ENCODE results near the gene CD99. TPM values are rescaled to one million over a fixed set of nuclear protein-coding genes. Genes with fewer than 3 reads are reported as not detected.

Gene CD99
- total and polyA plus RNA-seq, 9 of the 15 experiments (the other 6 are each of a cell fraction or from before 2014, with no cell fraction given), result 5.0 to 55.3 (median 34.5) TPM

DNA sequence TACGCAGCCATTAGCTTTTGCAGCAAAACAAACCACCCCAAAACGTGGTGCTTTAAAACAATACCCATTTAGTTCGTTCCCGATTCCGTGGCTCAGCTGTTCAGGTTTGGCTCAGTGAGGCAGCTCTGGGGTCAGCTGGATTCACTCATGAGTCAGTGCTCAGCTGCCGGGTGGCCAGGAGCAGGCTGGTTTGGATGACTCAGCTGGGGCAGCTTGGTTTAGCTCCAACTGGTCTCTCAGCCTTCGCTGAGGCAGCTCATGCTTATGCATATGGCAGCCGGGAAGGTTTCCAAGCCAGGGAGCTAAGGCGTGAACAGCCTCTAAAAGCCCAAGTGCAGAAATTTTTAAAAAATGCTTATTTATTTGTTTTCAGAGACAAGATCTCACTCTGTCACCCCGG lies 13.3 kb upstream of the CD99 start (continued):
- TF ChIP-seq, protein P1, sequence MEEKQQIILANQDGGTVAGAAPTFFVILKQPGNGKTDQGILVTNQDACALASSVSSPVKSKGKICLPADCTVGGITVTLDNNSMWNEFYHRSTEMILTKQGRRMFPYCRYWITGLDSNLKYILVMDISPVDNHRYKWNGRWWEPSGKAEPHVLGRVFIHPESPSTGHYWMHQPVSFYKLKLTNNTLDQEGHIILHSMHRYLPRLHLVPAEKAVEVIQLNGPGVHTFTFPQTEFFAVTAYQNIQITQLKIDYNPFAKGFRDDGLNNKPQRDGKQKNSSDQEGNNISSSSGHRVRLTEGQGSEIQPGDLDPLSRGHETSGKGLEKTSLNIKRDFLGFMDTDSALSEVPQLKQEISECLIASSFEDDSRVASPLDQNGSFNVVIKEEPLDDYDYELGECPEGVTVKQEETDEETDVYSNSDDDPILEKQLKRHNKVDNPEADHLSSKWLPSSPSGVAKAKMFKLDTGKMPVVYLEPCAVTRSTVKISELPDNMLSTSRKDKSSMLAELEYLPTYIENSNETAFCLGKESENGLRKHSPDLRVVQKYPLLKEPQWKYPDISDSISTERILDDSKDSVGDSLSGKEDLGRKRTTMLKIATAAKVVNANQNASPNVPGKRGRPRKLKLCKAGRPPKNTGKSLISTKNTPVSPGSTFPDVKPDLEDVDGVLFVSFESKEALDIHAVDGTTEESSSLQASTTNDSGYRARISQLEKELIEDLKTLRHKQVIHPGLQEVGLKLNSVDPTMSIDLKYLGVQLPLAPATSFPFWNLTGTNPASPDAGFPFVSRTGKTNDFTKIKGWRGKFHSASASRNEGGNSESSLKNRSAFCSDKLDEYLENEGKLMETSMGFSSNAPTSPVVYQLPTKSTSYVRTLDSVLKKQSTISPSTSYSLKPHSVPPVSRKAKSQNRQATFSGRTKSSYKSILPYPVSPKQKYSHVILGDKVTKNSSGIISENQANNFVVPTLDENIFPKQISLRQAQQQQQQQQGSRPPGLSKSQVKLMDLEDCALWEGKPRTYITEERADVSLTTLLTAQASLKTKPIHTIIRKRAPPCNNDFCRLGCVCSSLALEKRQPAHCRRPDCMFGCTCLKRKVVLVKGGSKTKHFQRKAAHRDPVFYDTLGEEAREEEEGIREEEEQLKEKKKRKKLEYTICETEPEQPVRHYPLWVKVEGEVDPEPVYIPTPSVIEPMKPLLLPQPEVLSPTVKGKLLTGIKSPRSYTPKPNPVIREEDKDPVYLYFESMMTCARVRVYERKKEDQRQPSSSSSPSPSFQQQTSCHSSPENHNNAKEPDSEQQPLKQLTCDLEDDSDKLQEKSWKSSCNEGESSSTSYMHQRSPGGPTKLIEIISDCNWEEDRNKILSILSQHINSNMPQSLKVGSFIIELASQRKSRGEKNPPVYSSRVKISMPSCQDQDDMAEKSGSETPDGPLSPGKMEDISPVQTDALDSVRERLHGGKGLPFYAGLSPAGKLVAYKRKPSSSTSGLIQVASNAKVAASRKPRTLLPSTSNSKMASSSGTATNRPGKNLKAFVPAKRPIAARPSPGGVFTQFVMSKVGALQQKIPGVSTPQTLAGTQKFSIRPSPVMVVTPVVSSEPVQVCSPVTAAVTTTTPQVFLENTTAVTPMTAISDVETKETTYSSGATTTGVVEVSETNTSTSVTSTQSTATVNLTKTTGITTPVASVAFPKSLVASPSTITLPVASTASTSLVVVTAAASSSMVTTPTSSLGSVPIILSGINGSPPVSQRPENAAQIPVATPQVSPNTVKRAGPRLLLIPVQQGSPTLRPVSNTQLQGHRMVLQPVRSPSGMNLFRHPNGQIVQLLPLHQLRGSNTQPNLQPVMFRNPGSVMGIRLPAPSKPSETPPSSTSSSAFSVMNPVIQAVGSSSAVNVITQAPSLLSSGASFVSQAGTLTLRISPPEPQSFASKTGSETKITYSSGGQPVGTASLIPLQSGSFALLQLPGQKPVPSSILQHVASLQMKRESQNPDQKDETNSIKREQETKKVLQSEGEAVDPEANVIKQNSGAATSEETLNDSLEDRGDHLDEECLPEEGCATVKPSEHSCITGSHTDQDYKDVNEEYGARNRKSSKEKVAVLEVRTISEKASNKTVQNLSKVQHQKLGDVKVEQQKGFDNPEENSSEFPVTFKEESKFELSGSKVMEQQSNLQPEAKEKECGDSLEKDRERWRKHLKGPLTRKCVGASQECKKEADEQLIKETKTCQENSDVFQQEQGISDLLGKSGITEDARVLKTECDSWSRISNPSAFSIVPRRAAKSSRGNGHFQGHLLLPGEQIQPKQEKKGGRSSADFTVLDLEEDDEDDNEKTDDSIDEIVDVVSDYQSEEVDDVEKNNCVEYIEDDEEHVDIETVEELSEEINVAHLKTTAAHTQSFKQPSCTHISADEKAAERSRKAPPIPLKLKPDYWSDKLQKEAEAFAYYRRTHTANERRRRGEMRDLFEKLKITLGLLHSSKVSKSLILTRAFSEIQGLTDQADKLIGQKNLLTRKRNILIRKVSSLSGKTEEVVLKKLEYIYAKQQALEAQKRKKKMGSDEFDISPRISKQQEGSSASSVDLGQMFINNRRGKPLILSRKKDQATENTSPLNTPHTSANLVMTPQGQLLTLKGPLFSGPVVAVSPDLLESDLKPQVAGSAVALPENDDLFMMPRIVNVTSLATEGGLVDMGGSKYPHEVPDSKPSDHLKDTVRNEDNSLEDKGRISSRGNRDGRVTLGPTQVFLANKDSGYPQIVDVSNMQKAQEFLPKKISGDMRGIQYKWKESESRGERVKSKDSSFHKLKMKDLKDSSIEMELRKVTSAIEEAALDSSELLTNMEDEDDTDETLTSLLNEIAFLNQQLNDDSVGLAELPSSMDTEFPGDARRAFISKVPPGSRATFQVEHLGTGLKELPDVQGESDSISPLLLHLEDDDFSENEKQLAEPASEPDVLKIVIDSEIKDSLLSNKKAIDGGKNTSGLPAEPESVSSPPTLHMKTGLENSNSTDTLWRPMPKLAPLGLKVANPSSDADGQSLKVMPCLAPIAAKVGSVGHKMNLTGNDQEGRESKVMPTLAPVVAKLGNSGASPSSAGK (IDR thresholded peaks at IDR 0.05), result peak; percentile 39; the same call in 1 of the 2 replicates
- TF ChIP-seq BACH1 (tag; IDR thresholded peaks at IDR 0.05), result peak; percentile 69; the same call in 1 of the 2 replicates
- TF ChIP-seq, protein P2, sequence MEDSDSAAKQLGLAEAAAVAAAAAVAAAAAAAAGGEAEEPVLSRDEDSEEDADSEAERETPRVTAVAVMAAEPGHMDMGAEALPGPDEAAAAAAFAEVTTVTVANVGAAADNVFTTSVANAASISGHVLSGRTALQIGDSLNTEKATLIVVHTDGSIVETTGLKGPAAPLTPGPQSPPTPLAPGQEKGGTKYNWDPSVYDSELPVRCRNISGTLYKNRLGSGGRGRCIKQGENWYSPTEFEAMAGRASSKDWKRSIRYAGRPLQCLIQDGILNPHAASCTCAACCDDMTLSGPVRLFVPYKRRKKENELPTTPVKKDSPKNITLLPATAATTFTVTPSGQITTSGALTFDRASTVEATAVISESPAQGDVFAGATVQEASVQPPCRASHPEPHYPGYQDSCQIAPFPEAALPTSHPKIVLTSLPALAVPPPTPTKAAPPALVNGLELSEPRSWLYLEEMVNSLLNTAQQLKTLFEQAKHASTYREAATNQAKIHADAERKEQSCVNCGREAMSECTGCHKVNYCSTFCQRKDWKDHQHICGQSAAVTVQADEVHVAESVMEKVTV (CRISPR knock-in tag; IDR thresholded peaks at IDR 0.05), result no peak
- no peak for TF ChIP-seq GATAD2A (IDR thresholded peaks at IDR 0.05)
- TF ChIP-seq HNRNPLL (IDR thresholded peaks at IDR 0.05; ENCODE audit: low read depth, low read length, poor library complexity, severe bottlenecking), result no peak
- no peak for TF ChIP-seq MTA3 (IDR thresholded peaks at IDR 0.05; ENCODE audit: borderline replicate concordance)
- TF ChIP-seq JUND (IDR thresholded peaks at IDR 0.05; ENCODE audit: borderline replicate concordance, low read depth, low read length), result peak; percentile 94
- peak; percentile 92; the same call in 2 of the 3 replicates for TF ChIP-seq JUND (tag; IDR thresholded peaks at IDR 0.05; ENCODE audit: borderline replicate concordance, low read depth, low read length)
- no peak for TF ChIP-seq NFXL1 (CRISPR knock-in tag; IDR thresholded peaks at IDR 0.05)
- peak in 1 of 2 experiments; percentile 51 for TF ChIP-seq E2F6 (IDR thresholded peaks at IDR 0.05; ENCODE audit: borderline replicate concordance in 1 of 2, extremely low read depth in 1 of 2, insufficient read depth in 1 of 2, insufficient read length in 1 of 2, low read depth in 1 of 2, low read length in 1 of 2, poor library complexity in 1 of 2, severe bottlenecking in 1 of 2)
- no peak for TF ChIP-seq TBP (optimal IDR thresholded peaks at IDR 0.05; ENCODE audit: low read depth, low read length)
- TF ChIP-seq KLF13 (tag; IDR thresholded peaks at IDR 0.05; ENCODE audit: borderline replicate concordance, low read depth), result no peak
- no peak for TF ChIP-seq PTRF (tag; IDR thresholded peaks at IDR 0.05)
